RWPE2 (cell line): ENCODE data around the gene TNNI3K.

Source experiments
- ATAC-seq: fragments of 200-7000 bp; cut with Tn5 transposase; 3 replicates; pipeline ENCODE4 v1.9.1; 2021; ENCODE audit warnings: low read depth
- DNase-seq: peaks from one replicate; pipeline ENCODE4 v3.0.0-alpha.2; 2020; ENCODE audit warnings: low spot score
- H3K27ac ChIP-seq: fragments of 450-650 bp; 2 replicates; pipeline ENCODE4 v1.5.1; 2017; ENCODE audit warnings: mild to moderate bottlenecking; ENCODE audit not compliant: poor library complexity, severe bottlenecking
- H3K27me3 ChIP-seq: fragments of 250-450 bp; sonication (Bioruptor Pico); 2 replicates; pipeline ENCODE4 v1.5.1; 2021; ENCODE audit warnings: mild to moderate bottlenecking, moderate library complexity; ENCODE audit not compliant: insufficient read depth, poor library complexity, severe bottlenecking
- H3K36me3 ChIP-seq: fragments of 250-450 bp; sonication (Bioruptor Pico); 2 replicates; pipeline ENCODE4 v1.5.1; 2020; ENCODE audit warnings: low read depth, mild to moderate bottlenecking, moderate library complexity
- H3K4me1 ChIP-seq: fragments of 250-450 bp; sonication (Bioruptor Pico); 2 replicates; pipeline ENCODE4 v1.5.1; 2021; ENCODE audit warnings: mild to moderate bottlenecking, moderate library complexity; ENCODE audit not compliant: insufficient read depth, poor library complexity, severe bottlenecking
- H3K4me3 ChIP-seq: fragments of 250-450 bp; sonication (Bioruptor Pico); 2 replicates; pipeline ENCODE4 v1.5.1; 2021; ENCODE audit warnings: mild to moderate bottlenecking, moderate library complexity; ENCODE audit not compliant: severe bottlenecking
- H3K9me3 ChIP-seq: fragments of 250-450 bp; sonication (Bioruptor Pico); 2 replicates; pipeline ENCODE4 v1.5.1; 2021; ENCODE audit warnings: mild to moderate bottlenecking, moderate library complexity; ENCODE audit not compliant: severe bottlenecking
- TF ChIP-seq, protein P1 (sequence below): fragments of 450-650 bp; IDR thresholded peaks from one replicate; pipeline ENCODE4 v1.5.1; 2017; ENCODE audit warnings: mild to moderate bottlenecking, moderate library complexity; ENCODE audit not compliant: poor library complexity, severe bottlenecking

The TNNI3K gene

DNA sequence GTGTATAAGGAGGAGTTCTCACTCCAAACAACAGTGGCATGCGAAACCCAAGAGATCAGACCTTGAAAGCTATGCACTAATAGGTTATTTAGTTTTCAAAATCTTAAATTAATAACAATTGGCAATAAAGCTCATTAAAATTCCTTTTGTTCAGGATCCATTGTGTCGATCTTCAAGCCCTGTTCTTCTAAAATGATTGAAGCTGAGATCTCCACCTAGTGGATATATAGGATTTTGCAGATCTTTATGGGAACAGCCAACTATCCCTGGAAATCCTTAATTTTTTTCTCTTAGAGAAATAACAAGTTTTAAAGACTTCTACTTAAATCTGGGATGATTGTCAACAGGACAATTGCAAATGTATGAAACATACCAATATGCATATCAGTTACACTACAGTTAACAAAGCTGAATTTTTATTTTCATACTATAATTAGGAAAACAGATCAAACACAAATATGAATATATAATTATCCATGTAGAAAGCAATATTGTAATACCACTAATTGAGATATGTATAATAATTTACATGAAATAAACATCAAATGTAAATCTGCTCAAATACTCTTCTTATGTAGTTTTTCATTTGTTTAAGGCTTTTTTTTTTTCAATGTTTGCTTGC is 233.9 kb downstream of the TNNI3K start:
- H3K36me3 ChIP-seq = no peaks in the 10 kb centered on the region
- DNase-seq (no peak), ATAC-seq (no peak)
- H3K9me3 ChIP-seq = no peaks in the 10 kb centered on the region
- H3K27ac ChIP-seq = no peak overlapping the region
- TF ChIP-seq, protein P1, sequence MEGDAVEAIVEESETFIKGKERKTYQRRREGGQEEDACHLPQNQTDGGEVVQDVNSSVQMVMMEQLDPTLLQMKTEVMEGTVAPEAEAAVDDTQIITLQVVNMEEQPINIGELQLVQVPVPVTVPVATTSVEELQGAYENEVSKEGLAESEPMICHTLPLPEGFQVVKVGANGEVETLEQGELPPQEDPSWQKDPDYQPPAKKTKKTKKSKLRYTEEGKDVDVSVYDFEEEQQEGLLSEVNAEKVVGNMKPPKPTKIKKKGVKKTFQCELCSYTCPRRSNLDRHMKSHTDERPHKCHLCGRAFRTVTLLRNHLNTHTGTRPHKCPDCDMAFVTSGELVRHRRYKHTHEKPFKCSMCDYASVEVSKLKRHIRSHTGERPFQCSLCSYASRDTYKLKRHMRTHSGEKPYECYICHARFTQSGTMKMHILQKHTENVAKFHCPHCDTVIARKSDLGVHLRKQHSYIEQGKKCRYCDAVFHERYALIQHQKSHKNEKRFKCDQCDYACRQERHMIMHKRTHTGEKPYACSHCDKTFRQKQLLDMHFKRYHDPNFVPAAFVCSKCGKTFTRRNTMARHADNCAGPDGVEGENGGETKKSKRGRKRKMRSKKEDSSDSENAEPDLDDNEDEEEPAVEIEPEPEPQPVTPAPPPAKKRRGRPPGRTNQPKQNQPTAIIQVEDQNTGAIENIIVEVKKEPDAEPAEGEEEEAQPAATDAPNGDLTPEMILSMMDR = peak; percentile 75
- no peaks in the 10 kb centered on the region for H3K4me1 ChIP-seq
- peaks cover 4% of the 10 kb centered on the region for H3K27me3 ChIP-seq
- no peak overlapping the region for H3K4me3 ChIP-seq

DNA sequence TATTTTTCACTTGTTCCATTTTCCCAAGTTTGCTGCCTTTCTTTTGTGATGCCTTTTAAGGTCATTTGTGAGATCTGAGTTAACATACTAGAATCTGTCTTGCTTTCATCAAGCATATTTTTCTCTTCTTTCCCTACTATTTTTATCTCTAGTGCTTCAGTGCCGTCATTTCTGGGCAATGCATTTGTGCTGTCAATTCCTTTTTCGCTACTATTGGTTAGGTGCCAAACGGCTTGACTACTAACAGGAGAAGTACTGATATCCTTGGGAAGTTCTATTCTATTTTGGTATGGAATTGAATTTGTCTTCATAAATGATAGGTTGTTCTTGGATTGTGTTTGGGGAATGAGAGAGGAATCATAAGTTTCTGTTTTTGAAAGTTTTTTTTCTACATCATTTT is 235.1 kb downstream of the TNNI3K start:
- ATAC-seq (no peak), DNase-seq (no peak)
- no peaks in the 10 kb centered on the region for H3K9me3 ChIP-seq
- H3K4me3 ChIP-seq = no peak overlapping the region
- no peaks in the 10 kb centered on the region for H3K4me1 ChIP-seq
- peaks cover 4% of the 10 kb centered on the region for H3K27me3 ChIP-seq
- H3K36me3 ChIP-seq = no peaks in the 10 kb centered on the region
- TF ChIP-seq, protein P1 = no peak
- H3K27ac ChIP-seq = no peak overlapping the region

DNA sequence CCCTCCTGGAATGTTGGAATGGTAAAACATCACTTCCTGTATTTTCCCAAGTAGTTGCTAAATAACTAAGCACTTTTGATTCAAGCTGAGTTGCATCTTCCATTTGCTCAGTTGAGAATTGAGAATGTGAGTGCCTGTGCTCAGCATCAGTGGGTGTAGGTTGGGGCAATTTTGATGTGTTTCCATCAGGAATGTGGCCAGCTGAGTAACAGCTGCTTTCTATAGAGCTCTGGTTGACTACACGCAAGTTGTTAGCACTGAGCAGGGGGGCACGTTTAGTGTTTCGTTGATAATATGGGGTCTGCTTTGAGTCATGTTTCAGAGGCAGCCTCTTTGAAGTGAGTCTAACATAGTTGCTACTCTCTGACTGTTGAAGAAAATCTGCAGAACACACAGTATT is 235.7 kb downstream of the TNNI3K start:
- TF ChIP-seq, protein P1 = no peak
- no peak for DNase-seq
- no peak overlapping the region for H3K4me3 ChIP-seq
- H3K36me3 ChIP-seq = no peaks in the 10 kb centered on the region
- H3K9me3 ChIP-seq = no peaks in the 10 kb centered on the region
- peaks cover 4% of the 10 kb centered on the region for H3K27me3 ChIP-seq
- ATAC-seq = no peak
- H3K27ac ChIP-seq = no peak overlapping the region
- H3K4me1 ChIP-seq = no peaks in the 10 kb centered on the region

DNA sequence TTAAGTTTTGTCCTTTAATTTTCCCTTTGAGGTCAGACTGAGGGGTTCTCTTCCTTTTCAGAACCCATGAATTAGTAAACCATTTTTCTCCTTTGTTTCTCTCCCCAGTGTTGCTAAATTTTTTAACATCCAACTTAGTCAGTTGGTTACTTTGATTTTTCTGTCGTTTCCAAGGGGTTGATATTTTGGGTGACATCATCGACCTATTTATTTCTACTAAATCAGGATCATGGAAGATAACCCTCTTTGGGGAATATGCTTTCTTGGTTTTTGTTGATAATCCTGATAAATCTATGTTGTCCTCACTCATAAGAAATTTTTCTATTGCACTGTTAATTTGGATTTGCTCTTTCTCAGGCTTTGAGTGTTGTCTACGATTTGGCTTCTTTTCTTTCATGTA is 236.3 kb downstream of the TNNI3K start:
- Histone ChIP-seq H3K27ac (no peak overlapping the region), H3K9me3 (no peaks in the 10 kb centered on the region), H3K4me3 (no peak overlapping the region), H3K27me3 (peaks cover 7% of the 10 kb centered on the region), H3K36me3 (no peaks in the 10 kb centered on the region), H3K4me1 (no peaks in the 10 kb centered on the region)
- DNase-seq (no peak), ATAC-seq (no peak)
- TF ChIP-seq, protein P1 = no peak

DNA sequence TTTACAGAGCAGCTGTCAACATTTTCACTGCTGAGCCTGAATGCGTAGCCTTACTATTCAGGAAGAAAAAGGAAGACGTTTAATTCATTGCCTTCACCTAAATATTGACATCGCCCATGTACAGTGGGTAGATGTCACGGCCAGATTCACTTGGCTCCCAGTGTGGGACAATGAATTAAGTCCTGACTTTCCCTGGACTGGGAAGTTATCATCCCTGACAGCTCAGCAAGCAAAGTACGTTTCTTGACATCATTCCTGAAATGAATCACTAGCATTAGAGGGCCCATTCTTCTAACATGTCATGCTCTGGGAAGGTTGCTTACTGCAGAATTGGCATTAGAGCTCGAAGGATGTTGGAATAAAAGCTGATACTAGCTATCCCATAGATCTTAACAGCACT is 239.4 kb downstream of the TNNI3K start:
- ATAC-seq (no peak), DNase-seq (no peak)
- Histone ChIP-seq H3K4me3 (no peak overlapping the region), H3K27ac (no peak overlapping the region), H3K9me3 (no peaks in the 10 kb centered on the region), H3K36me3 (no peaks in the 10 kb centered on the region), H3K4me1 (no peaks in the 10 kb centered on the region), H3K27me3 (peaks cover 8% of the 10 kb centered on the region)
- TF ChIP-seq, protein P1 = no peak
